ENCODE data around the gene ERN2.

DNA sequence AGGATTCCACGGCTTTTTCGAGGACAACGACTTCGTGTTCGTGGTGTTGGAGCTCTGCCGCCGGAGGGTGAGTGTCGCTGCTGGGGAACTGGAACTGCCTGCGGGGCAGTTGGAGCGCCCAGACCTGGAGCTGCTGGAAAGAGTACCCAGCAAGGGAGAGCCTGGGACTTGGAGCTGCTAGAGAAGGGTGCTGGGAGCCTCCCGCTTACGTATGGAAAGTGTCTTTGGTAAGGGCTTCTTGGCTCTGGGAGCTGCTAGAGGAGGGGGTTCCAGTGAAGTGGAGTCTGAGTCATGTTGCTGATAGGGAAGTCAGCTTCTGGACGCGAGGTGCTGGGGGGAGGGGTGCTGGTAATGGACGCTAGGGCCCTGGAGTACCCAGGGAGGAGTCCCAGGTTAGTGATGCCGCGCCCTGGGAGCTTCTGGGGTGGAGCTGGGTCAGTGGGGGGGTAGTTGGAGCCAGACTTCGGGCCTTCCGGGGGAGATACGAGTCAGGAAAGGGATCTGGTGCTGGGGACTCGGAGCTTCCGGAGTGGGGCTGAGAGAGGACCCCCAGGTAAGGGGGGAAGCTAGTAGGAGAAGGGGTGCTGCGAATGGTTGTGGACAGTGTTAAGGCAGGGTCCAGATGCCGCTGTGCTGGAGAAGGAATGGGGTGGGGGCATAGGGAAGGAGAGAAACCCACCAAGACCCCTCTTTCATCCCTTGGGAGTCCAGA lies 33.6 kb downstream of the ERN2 start:
- TF ChIP-seq EZH2 (IDR thresholded peaks at IDR 0.05) (no peak), EZH2phosphoT487 (IDR thresholded peaks at IDR 0.05) (no peak)
- TF ChIP-seq, protein P1, sequence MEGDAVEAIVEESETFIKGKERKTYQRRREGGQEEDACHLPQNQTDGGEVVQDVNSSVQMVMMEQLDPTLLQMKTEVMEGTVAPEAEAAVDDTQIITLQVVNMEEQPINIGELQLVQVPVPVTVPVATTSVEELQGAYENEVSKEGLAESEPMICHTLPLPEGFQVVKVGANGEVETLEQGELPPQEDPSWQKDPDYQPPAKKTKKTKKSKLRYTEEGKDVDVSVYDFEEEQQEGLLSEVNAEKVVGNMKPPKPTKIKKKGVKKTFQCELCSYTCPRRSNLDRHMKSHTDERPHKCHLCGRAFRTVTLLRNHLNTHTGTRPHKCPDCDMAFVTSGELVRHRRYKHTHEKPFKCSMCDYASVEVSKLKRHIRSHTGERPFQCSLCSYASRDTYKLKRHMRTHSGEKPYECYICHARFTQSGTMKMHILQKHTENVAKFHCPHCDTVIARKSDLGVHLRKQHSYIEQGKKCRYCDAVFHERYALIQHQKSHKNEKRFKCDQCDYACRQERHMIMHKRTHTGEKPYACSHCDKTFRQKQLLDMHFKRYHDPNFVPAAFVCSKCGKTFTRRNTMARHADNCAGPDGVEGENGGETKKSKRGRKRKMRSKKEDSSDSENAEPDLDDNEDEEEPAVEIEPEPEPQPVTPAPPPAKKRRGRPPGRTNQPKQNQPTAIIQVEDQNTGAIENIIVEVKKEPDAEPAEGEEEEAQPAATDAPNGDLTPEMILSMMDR (IDR thresholded peaks at IDR 0.05), result no peak

Measured in neural progenitor cell (in vitro differentiated cells).